C4-2B (cell line): ENCODE measurements around the gene CREB5.

ENCODE experiments used
- H3K27ac ChIP-seq: fragments of 450-650 bp; 2 replicates; pipeline ENCODE4 v1.5.1; 2017
- CTCF ChIP-seq: fragments of 450-650 bp; conservative IDR thresholded peaks from 2 replicates; pipeline ENCODE4 v1.5.1; 2017; ENCODE audit warnings: mild to moderate bottlenecking
- ZFX ChIP-seq: fragments of 450-650 bp; IDR thresholded peaks from 2 replicates; pipeline ENCODE4 v1.6.1; 2017

CREB5 gene

DNA sequence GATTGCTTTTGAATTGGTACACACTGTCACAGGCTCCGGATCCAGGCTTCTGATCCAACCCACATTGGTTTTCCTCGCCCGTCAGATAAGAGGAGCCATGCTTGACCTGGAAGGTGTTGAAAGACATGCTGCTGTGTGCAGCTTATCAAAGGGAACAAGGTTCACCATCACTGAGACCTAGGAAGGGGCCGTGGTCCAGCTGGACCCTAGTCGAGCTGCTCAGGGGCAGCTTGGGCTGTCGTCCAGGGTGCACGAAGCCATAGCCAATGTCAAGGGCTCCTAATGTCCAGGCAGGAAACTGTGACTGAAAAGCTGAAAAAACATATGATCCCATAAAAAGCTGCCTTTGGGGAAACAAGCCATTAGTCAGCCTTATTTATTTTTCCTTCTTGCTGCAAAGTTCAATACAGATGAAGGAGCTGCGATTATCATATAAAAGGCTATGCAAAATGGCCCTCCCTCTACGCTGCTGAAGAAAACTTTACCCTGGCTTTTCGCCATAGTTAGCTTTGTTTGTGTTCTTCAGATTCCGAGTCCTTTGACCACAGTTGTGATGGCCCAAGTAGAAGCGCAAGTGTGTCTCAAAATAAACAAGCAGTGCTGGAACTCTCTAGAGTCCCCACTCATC lies 118.0 kb downstream of the CREB5 start:
- TF ChIP-seq CTCF = no peak
- no peak for TF ChIP-seq ZFX
- no peak overlapping the region for H3K27ac ChIP-seq

- TF ChIP-seq CTCF = no peak
- no peak for TF ChIP-seq ZFX
- no peak overlapping the region for H3K27ac ChIP-seq
Measured at GRCh38 chr7:28530803-28531175, 118.5 kb downstream of the CREB5 start.

GRCh38 chr7:28531291-28531690 lies 119.0 kb downstream of the CREB5 start:
- H3K27ac ChIP-seq = no peak overlapping the region
- TF ChIP-seq ZFX = no peak
- TF ChIP-seq CTCF = no peak

DNA sequence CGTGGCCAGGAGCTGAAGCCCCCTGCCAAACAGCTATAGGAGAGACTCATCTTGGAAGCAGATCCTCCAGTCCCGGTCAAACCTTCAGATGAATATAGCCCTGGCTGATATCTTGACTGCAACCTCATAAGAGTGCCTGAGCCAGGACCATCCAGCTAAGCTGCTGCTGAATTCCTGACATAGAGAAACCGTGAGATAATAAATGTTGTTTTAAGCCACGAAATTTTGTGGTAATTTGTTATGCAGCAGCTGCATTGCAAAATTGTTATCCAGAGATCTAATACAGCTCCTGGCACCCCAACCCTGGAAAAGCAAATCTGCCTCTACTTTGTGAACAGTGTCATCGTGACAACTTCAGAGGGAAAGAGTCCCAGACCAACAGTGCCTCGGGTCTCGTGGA lies 119.9 kb downstream of the CREB5 start:
- H3K27ac ChIP-seq = no peak overlapping the region
- no peak for TF ChIP-seq ZFX
- no peak for TF ChIP-seq CTCF

DNA sequence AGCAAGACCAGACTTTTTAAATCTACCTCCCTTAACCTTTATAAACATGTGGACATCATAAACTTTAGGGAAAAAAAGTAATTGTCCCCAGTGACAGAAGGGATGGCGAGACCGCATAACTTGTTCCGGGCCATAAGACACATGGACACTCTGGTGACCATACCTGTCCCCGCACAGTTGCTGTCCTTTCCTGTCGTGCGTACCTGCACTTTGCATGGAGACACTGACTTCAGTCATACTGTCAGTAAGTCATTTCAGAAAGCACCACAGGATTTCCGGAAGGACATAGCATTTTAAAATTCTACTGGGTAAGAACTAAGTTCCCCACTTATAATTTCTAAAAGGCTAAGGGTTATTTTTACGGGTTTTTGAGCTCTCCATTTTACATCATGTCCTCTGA lies 120.9 kb downstream of the CREB5 start:
- H3K27ac ChIP-seq = no peak overlapping the region

DNA sequence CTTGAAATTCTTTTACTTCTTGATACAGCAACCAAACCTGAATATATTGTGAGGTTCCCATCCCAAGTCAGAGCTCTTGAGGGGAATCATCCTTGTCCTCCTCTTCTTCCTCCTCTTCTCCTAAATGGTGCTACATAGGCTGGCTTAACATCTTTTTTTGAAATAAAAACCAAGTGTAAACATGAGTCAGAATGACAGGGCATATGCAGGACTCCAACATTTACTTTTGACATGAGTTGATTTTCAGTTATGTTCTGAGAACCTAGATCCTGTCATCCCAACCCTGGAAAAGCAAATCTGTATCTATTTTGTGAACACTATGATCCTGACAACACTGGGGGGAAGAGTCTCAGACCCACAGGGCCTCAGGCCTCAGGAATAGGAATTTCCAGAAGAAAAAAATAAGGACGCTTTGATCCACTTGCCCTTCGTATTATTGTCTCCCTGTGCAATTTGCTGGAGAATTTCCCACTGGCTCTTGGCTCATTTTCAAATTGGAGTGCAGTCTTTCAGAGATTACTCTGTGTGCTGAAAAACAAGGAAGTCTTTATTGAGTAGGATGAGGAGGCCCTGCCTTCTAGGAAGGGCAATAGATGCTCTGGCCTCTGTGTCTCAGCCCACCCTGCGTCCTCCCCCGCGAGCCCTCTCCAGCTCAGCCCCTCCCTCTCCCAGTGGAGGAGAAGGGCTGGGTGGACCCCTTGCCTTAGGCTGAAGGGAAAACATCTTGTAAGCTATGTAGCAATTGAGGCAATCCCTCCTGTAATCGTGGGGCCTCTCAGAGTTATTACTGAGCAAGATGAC lies 121.6 kb downstream of the CREB5 start:
- TF ChIP-seq CTCF = no peak
- TF ChIP-seq ZFX = no peak
- no peak overlapping the region for H3K27ac ChIP-seq

More for the DNA sequence above, 120.9 kb downstream of the CREB5 start:
- TF ChIP-seq ZFX (no peak), CTCF (no peak)

DNA sequence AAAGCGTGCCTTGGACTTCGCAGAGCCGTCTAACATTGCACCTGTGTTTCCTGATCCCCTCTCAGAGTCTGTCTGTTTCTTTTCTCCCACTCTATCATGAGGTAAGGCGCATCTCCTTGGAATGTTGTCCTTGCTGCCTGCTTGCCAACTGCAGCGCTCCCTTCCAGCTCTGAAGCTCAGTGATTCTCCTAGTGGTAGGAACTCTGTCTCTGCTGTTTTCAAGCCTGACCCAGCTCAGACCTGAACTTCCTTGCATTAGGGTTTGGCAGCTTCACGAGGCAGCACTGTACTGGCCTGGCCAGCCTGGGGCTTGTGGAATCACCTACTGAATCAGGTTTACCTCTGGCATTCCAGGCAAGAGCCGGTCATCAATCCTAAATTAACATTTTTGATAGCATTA lies 123.9 kb downstream of the CREB5 start:
- no peak overlapping the region for H3K27ac ChIP-seq
- TF ChIP-seq ZFX (no peak), CTCF (peak; percentile 46)
